SIG-M5 (cell line): ENCODE measurements around the gene SYDE1.

Experiments
- DNase-seq: peaks from one replicate; lab custom pipeline; 2025; lab: John Stamatoyannopoulos, UW

The SYDE1 gene

DNA sequence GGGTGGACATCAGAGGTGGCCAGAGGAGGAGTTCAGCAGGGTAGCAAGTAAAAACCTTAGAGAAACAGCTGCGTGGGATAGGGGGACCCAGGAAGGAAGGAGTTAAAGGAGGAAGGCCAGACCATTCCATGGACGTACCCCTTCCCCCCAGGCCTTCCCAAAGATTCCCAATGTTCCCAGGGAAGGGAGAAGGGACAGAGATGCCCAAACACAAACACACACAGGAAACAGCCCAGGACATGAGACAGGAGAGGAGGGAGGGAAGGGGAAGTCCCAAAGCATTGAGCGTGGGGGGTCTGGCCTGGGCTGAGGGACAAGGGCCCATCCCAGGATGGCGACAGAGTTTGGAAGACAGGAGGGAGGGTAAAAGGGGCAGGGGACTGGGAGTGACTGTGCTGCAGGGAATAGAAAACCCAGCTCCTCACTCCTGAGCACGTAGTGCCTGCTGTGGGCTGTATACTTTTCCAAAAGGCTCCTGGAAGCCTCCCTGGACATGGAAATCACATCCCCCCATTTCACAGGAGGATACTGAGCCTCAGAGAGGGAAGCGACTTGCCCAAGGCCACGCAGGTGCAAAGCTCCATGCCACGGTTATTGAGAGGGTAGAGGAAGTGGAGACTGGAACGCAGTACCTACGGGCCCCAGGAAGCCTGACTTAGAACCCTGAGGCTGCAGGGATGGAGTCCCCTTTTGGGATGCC is 1.1 kb downstream of the SYDE1 start:
- DNase-seq: no peak

DNA sequence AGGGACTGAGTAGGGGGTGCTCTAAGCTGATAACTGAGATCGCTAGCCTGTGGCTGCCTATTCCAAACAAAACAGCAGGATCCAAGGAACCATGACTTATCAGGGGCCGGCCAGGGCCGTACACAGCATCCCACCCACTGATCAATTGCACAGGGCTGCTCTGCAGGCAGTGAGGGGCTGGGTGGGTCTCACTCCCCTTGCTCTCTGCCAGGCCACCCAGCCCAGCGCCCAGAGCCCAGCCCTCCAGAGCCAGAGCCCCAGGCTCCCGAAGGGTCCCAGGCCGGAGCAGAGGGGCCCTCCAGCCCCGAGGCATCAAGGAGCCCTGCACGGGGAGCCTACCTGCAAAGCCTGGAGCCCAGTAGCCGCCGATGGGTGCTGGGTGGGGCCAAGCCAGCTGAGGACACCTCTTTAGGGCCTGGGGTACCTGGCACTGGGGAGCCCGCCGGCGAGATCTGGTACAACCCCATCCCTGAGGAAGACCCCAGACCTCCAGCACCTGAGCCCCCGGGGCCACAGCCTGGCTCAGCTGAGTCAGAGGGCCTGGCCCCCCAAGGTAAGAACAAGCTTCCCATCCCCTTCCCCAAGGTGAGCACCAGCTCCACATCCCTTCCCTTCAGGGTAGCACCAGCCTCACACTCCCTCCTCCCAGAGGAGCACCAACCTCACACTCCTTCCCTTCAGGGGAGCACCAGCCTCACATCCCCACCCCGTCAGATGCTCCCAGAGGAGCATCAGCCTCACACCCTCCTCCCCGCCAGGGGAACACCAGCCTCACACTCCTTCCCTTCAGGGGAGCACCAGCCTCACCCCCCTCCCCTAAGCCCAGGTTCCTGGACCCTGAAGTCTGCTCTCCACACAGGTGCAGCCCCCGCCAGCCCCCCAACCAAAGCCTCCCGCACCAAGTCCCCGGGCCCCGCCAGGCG is 1.9 kb downstream of the SYDE1 start:
- no peak for DNase-seq

DNA sequence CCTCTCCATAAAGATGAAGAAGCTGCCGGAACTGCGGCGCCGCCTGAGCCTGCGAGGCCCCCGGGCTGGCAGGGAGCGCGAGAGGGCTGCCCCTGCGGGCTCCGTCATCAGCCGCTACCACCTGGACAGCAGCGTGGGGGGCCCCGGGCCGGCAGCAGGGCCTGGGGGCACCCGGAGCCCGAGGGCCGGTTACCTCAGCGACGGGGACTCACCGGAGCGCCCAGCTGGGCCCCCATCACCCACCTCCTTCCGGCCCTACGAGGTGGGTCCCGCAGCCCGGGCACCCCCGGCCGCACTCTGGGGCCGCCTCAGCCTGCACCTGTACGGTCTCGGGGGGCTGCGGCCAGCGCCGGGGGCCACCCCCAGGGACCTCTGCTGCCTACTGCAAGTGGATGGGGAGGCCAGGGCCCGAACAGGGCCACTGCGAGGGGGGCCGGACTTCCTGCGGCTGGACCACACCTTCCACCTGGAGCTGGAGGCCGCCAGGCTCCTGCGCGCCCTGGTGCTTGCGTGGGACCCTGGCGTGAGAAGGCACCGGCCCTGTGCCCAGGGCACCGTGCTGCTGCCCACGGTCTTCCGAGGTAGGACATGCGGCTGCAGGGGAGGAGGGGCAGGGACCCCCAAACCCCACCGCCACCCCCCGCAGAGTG is 2.7 kb downstream of the SYDE1 start:
- DNase-seq: no peak

DNA sequence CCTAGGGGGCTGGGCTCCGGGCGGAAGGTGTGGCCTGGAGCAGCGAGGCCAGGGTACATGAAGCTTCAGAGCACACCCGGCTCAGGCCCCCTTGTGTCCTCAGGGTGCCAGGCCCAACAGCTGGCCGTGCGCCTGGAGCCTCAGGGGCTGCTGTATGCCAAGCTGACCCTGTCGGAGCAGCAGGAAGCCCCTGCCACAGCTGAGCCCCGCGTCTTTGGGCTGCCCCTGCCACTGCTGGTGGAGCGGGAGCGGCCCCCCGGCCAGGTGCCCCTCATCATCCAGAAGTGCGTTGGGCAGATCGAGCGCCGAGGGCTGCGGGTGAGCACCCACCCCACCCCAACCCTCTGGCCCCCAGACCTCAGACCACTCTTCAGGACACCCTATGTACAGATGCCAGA is 3.2 kb downstream of the SYDE1 start:
- DNase-seq: no peak

DNA sequence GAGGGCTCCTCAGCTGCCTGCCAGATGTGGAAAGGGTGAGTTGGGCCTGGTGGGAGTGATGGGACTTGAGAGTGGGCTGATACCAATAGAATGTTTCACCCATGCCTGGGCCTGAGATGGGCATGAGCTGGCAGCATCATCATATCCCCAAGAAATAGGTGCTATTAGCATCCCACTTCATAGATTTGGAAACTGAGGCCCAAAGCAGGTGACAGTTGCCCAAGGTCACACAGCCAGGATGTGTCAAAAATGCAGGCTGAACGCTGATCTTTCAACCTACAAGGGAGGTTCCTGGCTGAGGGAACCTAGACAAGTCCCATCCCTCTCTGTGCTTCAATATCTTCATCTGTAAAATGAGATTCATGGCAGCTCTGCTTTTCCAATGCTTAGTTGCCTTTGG is 4.6 kb downstream of the SYDE1 start:
- DNase-seq: no peak

DNA sequence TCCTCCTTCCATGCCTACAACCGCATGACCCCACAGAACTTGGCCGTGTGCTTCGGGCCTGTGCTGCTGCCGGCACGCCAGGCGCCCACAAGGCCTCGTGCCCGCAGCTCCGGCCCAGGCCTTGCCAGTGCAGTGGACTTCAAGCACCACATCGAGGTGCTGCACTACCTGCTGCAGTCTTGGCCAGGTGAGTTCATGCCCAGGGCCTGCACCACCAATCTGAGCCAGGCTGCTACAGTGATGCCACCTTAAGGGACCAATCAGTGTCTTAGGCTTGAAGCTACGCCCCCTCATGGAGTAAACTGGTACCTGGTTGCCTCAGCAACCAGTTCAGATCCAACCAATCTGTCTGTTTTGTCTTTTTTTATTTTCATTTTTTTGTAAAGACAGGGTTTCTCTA is 5.2 kb downstream of the SYDE1 start:
- DNase-seq: no peak

DNA sequence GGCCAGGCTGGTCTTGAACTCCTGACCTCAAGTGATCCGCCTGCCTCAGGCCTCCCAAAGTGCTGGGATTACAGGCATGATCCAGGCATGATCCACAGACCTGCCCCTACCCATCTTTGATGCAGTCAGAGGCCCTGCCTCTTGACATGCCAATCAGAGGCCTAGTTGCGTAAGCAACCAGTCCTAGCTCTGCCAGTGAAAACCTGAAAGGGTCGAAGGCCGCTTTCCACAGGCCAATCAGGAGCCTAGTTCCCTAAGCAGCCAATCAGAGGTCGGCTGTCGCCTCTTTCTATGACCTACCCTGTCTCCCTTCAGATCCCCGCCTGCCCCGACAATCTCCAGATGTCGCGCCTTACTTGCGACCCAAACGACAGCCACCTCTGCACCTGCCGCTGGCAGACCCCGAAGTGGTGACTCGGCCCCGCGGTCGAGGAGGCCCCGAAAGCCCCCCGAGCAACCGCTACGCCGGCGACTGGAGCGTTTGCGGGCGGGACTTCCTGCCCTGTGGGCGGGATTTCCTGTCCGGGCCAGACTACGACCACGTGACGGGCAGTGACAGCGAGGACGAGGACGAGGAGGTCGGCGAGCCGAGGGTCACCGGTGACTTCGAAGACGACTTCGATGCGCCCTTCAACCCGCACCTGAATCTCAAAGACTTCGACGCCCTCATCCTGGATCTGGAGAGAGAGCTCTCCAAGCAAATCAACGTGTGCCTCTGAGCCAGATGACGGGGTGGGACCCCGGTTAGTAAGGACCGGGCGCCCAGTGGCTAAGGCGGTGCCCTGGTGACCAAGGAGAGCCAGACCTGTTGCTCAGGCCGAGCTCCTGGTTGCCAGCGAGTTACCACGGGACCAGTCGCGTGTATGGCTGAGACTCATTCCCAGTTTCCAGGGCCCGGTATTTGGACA is 6.3 kb downstream of the SYDE1 start:
- no peak for DNase-seq

DNA sequence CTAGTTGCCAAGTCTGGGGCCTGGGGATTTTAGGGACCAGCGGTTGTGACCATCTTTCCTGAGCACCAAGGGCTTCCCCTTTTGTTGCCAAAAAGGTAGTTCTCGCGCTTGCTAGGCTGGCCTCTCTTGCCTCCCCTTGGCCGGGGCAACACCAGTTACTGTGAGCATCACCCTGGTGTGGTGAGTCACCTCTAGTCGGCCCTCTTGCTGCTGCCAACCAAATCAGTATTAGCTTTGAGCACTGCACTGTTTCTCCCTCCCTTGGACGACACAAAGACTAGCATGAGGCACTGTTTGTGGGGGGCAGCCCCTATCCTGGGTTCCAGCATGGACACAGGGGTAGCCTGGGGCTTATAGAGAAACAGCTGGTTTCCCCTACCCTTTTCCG is 6.9 kb downstream of the SYDE1 start:
- no peak for DNase-seq

DNA sequence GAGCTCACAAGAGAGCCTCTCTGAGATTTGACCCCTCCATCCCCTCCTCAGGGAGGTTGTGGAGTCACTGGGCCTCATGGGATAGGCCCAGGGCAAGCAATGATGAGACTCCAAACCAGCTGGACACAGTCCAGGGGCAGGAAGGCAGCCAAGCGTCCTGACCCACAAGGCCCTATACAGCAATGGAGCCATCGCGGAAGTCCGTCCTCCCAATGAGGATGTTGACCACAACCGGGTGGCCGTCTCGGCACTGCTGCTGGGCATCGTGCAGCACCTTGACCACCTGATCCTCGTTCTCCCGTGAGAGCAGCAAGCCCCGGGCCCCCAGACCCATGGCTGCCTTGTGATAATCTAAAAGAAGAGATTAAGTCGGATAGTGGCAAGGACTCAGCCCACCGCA is 7.9 kb downstream of the SYDE1 start:
- no peak for DNase-seq

DNA sequence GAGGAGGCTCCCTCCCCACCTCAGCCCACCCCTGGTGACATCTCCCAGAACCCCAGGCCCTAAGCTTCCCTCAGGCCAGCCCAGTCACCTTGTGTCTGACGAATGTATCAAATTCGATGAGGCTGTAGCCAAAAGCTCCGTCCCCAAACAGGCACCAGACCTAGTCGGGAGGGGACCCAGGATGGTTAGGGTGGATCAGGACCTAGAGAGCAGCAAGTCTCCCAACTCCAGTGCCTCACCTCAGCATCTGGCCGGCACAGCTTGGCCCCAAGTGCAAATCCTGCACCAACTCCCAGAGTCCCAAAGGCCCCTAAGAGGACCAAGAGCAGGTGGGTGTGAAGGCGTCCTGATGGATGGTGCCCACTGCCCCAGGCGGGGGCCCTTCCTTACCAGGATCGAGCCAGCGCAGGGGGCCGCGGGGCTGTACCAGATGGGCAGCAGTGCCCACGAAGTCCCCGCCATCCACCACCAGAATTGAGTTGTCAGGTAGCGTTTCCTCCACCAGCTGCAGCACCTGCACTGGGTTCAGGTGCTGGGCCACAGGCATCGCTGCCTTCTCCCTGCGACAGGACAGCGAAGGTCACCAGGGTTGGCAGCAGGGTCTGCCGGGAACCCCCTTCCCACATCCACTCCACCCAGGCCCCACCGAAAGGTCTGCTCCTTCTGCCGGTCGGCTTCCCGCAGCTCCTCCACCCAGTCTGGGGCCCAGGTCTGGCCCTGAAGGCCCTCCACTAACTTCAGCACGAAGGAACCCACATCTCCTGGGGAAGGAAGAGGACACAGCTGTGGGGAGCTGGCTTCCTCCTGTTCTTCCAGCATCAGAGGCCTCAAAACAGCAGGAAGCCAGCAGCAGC is 8.8 kb downstream of the SYDE1 start:
- no peak for DNase-seq

DNA sequence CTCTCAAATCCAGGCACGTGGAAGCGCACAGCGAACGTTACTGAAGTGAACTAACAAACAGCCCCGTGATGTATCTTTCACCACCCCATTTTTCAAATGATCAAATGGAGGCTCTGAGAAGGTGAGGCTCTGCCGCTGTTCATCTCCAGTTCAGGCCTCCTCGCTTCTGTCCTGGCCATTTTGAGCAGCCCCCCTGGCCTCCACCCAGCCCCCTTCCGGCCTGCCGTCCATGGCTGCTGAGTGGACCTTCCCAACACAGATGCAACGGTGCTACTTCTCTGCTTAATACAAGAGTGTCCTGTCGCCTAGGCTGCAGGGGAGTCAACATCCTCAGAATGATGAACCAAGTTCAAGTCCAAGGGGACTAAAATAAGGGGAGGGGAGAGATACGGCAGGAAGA is 9.7 kb downstream of the SYDE1 start:
- no peak for DNase-seq

DNA sequence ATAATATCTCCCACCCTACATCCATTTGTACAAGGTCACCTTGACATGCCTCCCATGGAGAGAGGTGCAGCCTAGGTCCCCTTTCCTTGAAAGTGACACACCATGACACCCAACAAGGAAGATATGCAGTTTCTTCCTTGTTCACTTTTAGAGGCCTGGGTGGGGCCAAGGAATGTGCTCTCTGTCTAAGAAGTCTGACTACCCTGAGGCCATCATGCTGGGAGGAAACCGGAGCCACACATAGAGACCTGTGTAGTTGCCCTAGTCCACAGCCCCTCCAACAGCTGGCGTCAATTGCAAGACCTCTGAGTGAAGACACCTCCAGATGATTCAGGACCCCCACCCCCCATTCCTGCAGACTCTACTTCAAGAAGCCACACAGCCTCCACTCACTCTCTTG is 11.0 kb downstream of the SYDE1 start:
- no peak for DNase-seq

DNA sequence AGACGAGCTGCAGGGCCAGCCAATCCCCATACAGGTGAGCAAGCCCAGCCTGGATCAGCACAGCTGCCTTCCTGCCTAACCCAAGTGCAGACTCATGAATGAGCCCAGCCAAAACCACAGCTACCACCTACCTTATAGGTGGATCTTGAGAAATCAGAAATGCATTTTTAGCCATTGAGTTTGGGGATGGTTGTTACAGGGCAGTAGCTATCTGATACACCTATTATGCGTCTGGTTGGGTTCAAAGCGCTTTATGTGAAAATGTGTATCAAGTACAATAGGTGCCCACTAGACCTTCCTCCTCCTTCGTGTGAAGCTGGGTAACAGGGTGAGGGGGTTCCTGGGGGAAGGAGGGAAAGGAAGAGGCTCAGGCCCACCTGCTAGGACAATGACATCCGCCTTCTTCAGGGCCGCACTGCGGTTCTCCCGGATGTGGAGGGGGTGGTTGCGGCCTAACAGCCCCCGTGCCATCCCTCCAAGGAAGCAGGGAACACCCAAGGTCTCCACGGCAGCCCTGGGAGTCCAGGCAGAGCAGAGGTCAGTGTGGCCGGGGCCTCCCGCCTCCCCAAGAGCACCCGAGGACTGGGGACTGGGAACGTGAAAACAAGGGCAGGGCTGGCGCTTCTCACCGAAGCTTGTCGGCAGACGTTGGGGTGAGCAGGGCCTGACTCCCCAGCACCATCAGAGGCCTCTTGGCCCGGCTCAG is 11.7 kb downstream of the SYDE1 start:
- no peak for DNase-seq

DNA sequence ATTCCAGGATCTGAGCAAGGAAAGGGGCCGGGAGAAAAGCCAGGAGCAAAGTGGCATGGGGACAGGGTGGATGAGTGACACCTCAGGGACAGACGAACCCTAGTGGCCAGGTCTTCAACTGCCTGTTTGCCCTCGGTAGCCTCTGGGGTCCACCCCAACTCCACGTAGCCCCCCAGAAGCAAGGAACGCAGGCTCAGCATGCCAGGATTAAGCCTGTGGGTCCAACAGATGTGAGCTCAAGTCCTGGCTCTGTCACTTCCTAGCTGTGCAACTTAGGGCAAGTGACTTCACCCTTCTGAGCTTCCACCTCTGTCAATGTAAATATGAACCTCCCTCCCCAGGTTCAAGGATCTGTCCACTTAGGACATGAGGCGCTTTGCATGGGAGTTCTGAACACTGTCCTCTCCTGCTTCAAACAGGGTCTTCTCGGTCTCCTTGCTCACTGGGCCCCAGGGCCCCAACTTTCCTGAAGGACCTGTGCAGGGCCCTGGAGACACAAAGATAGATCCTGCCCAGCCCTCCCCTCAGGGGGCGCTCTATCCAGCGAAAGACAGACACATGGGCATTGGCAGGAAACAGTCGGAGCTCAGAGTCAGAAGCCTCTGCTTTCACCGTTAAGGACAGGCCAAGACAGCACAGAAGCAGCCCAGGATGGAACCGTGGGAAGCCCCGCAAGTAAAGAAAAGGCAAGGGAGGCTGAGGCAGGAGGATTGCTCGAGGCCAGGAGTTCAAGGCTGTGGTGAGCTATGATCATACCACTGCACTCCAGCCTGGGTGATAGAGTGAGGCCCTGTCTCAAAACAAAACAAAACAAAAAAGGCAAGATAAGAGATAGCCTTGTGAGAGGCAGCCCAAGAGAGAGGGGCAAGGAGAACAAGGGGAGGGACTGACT is 13.2 kb downstream of the SYDE1 start:
- DNase-seq: no peak

DNA sequence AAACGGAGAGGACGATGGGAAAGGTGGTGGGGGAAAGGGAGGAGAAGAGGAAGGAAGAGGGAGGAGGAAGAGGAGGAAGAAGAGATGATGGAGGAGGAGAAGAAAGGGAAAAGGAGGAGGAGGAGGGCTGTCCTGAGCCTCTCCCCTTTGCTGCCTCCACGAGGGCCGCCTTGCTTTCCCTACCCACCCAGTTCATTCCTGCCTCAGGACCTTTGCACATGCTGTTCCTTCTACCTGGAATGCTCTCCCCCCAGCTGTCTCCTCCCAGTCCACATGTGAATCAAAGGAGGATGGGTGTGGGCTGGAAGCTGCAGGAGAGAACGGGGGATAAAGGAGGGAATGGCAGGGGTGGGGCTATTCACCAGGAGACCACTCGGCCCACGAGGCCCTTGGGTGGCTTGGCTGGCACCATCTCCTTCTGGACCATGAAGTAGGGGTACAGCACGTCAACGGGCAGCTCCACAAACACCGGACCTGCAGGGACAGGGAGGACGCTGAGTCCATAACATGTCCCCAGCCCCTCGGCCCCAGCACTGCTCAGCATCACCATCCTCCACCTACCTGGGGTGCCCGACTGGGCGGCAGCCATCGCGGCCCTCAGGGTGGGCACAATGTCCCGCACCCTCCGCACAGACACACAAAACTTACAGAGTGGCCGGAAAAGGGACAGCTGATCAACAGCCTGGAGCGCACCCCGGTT is 15.3 kb downstream of the SYDE1 start:
- DNase-seq: no peak

DNA sequence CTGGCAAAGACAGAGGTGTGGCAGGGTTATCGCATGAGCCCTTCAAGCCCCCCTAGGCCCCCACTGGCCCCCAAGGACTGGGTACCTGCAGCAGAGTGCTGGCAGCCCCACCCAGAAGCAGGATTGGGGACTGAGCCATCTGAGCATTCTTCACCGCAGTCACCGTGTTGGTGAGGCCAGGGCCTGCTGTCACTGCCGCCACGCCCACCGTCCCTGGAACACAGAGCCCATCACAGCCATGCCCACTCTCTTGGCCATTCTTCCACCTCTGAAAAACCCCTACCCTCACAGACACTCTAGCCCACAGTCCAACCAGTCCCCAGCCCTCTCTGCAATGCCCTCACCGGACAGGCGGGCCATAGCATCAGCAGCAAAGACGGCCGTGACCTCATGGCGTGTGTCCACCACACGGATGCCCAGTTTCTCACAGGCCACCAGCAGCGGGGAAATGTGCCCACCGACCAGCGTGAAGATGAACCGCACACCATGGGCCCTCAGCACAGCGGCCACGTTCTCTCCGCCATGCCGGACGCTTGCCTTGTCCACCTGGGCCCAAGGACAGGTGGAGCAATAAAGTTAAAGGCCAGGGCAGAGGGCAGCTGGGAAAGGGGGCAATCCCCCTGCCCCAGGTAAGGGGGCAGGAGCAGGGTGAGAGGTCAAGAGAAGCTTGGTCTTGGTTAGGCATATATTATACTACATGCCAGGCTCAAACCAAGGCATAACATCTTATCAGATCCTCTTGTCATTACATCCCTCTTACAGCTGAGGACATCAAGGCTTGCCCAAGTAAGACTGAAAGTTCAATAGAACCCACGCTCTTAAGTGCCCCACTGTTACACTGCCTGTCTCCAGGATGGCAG is 16.1 kb downstream of the SYDE1 start:
- DNase-seq: no peak

DNA sequence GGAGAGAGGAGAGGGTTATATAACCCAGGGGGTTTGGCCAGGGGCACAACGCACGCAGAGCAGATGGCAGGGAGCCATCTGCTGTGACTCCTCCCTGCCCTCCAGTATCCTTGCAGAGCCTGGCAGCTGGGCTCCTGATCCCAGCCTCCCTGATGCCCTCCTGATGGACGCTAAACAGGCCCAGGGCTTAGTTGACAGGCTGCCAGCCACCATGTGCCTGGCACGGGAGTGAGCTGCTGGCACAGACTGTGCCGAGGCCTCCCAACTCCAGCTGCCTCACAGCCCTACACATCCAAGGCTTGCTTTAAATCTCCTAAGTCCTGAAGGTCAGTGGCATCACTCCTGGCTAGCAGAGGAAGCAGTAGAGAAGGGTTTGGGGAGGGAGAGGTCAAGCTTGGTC is 16.7 kb downstream of the SYDE1 start:
- DNase-seq: no peak
